GM12801 (cell line): ENCODE data around the gene SRC.

ENCODE experiments used
- TF ChIP-seq, protein P1 (sequence below): IDR thresholded peaks from one replicate; pipeline ENCODE4 v1.5.1; 2011; ENCODE audit warnings: control low read depth; ENCODE audit not compliant: insufficient read length; ENCODE audit errors: extremely low read depth

SRC gene

DNA sequence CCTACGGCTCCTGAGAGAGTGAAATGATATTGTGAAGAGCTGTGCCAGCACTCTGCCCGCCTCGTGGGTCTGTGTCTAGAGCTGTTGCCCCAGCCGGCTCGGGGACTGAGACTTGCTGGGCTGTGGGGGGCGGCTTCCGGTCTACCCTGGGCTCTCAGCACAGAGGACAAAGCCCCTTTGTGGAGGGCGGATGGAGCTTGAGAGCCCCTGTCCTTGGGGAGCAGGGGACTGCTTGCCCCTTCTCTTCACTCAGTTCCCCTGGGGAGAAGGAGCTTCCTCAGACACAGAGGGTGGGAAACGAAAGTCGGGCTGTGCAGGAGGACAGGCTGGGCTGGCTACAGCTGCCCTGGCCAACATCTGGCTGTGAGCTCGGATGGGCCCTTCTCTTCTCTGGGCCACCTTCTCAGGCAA, 11.0 kb downstream of the SRC start:
- TF ChIP-seq, protein P1, sequence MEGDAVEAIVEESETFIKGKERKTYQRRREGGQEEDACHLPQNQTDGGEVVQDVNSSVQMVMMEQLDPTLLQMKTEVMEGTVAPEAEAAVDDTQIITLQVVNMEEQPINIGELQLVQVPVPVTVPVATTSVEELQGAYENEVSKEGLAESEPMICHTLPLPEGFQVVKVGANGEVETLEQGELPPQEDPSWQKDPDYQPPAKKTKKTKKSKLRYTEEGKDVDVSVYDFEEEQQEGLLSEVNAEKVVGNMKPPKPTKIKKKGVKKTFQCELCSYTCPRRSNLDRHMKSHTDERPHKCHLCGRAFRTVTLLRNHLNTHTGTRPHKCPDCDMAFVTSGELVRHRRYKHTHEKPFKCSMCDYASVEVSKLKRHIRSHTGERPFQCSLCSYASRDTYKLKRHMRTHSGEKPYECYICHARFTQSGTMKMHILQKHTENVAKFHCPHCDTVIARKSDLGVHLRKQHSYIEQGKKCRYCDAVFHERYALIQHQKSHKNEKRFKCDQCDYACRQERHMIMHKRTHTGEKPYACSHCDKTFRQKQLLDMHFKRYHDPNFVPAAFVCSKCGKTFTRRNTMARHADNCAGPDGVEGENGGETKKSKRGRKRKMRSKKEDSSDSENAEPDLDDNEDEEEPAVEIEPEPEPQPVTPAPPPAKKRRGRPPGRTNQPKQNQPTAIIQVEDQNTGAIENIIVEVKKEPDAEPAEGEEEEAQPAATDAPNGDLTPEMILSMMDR: no peak

DNA sequence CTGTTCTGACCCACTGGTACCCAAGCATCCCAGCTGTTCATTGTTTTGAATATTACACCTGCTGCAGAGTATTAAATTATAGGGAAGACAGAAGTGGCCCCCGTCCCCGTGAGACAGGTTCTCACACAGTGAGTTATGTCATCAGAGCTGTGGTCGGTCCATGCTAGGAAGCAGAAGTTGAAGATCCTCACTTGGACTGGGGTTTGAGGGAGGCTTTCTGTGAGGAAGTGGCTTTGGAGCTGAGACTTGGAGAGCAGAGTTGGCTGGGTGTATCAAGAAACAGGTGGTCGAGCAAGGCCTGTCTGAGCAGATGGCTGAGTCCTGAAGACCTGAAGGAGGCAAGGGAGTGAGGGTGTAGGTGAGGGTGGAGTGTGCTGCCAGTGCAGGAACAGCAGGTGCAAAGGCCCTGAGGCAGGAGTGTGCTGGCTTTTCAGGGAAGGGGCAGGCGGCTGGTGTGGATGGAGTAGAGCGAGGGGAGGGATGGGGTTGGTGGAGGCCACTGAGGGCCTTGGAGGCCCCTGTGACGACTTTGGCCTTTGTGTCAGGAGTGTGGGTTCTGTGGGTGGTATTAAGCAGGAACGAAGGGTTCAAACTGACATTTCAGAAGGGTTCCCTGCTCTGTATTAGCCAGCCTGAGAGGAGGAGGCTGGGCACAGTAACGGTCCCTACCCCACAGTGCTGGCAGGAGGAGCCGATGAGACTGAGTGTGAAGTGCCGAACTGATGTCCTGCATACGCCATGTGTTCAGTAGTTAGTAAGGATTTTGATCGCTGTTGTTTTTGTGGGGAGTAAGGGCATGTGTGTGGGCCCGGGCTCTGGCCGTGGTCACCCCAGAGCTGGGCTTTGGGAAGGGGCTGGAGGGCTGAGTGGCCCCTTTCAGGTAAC, 11.8 kb downstream of the SRC start:
- TF ChIP-seq, protein P1: no peak

- TF ChIP-seq, protein P1: no peak
These were observed 12.6 kb downstream of the SRC start for GRCh38 chr20:37358366-37359150.

- TF ChIP-seq, protein P1: no peak
These were observed 13.4 kb downstream of the SRC start for GRCh38 chr20:37359331-37359730.

DNA sequence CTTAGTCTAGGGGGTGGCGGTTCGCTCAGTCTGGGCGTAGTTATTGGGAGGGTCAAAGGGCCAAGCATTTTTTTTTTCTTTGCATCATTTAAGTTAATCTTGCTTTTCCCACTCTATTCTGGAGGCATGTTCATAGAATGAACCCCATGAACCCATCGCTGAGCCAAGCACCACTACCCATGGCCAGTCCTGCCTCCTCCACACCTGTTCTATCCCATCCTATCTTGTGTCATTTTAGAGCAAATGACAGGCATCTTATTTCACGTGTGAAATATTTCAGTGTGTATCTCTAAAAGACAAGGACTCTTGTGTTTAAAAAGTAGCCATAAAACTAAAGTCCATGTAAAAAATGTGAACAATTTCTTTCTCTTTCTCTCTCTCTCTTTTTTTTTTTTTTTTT, 13.9 kb downstream of the SRC start:
- TF ChIP-seq, protein P1: no peak

DNA sequence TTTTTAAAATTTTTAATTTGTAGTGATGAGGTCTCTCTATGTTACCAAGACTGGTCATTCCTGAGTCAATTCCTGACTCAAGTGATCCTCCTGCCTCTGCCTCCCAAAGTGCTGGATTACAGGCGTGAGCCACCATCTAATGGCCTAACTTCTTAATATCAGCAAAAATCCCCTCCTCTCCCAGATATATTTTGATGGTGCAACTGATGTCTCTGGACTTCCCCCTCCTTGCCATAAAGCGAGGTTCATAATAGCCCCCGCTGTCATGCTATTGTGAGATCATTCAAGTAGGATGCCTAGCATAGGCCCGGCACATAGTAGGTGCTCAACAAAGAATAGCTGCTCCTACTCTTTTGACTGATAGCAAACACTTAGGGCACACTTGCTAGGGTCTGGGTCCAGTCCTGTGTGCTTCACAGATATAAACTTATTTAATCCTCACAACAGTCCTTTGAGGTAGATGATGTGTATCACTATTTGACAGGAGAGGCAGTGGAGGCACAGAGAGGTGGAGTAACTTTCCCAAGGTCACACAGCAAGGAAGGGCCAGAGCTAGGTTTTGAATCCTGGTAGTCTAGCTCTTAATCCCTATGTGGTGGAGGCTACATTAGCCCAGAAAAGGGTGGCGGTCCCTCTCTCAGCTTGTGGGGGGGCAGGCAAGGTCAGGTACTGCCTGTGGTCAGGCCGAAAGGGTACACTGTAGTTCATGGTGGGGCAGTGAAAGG, 14.6 kb downstream of the SRC start:
- TF ChIP-seq, protein P1: no peak

DNA sequence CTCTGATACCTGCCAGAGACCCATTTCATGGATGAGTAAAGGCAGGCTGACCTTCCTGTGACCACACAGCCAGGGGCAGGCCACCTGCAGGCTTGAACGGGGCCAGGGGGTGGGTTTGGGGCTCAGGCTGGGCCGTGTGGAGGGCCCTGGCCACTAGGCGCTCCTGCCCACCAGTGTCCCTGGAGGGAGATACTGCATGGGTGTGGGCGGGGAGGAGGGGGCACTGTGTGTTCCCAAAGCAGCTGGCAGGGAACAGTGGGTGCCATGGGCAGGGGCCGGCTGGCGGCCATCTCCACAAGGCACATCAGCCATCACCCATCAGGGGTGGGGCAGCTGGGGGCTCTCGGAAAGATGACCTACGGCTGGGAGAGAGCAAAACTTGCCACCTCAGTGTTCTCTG, 15.4 kb downstream of the SRC start:
- TF ChIP-seq, protein P1: no peak
